GM21528 (cell line): ENCODE results near the gene DAAM1.

Experiments used
- ATAC-seq: cut with Tn5 transposase; IDR thresholded peaks from one replicate; pipeline ENCODE4 v1.9.1; 2021; ENCODE audit warnings: mild to moderate bottlenecking, moderate library complexity; ENCODE audit not compliant: unreplicated experiment, low FRiP score

The DAAM1 gene

GRCh38 chr14:59215757-59216156 lies 27.3 kb downstream of the DAAM1 start:
- no peak for ATAC-seq

DNA sequence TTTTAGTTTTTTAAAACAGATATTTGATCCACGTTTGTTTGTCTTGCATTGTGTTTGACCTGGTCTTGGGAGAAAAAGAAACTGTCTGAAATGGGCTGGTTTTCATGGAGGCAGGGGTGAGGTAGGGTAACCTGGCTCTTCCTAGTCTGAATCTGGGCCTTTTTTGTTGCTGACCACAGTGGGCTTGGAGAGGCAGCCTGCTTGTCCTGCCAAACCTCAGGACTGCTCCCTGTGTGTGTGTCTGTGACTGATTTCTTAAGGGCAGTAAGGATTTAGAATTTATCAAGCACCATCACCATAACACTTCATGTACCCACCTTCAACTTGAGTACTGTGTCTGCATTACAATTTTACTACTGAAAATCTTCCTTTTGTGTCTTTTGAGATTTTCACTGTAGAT lies 28.5 kb downstream of the DAAM1 start:
- no peak for ATAC-seq

DNA sequence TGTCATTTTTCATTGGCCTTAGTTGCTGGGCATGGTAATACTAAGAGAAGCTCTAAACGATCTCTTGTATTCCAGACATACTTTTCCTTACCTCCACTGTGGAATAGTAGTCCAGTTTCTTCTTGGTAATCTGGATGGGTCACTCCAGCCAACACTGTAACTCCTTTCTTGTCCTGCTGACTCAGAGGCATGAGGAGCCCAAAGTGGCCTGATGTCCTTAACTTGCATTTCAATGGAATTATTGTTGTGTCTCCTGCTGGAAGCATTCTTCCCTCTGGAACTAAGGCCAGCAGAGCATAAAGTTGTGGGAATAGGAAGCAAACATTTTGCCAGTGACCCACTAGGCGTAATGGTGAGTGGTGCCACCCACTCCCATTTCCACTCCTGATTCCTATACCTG lies 33.1 kb downstream of the DAAM1 start:
- ATAC-seq = no peak

DNA sequence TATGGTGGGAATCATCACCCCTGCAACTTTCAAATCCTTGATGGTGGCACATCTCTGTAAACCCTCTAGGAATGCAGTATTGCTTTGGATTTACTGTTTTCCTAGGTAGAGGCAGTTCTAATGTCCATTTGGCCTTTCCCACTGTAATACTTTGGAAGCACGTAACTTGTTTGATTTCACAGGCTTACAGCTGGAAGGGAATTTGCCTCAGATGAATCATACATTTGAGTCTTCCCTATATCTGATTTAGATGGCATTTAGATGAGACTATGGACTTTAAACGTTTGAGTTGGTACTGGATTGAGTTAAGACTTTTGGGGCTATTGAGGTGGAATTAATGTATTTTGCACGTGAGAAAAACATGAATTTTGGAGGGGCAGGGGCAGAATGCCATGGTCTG lies 35.9 kb downstream of the DAAM1 start:
- ATAC-seq = no peak

- no peak for ATAC-seq
Measured at GRCh38 chr14:59225281-59225680, 36.8 kb downstream of the DAAM1 start.

GRCh38 chr14:59228421-59228820 lies 40.0 kb downstream of the DAAM1 start:
- no peak for ATAC-seq

DNA sequence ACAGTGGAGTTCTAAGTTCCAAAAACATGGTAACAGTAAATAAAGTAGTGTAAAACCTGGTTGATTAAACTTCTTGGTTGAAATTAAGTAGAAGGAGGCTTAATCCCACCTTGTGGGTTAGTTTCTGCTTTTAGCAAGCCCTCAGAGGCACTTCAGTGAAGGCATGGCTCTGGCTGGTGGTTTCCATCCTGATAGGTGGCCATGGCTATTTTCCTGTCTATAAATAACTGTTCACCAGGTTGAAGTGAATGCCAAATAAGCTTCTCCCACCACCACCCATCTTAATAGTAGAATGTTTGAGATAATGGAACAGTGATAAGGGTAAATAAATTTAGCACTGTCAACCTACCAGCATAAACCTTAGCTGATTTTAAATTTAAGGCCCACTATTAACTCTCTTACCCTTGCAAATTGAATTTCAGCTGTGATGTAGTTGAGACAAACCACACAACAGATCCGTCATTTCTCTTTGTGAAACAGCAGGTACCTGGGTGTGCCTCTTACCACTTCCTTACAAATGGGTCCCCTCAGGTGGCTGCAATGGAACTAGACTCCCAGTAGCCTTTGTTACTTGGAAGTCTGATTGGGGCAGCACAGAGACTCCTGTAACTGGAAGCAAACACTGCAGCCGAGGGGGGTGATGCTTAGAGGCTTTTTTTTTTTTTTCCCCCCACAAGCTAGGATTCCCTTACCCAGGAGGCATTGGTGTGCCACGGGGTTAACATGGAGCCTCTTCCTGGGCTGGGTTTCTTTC lies 41.4 kb downstream of the DAAM1 start:
- no peak for ATAC-seq

GRCh38 chr14:59236195-59236594 lies 47.7 kb downstream of the DAAM1 start:
- no peak for ATAC-seq

- no peak for ATAC-seq
Measured at GRCh38 chr14:59238216-59238615, 49.7 kb downstream of the DAAM1 start.

DNA sequence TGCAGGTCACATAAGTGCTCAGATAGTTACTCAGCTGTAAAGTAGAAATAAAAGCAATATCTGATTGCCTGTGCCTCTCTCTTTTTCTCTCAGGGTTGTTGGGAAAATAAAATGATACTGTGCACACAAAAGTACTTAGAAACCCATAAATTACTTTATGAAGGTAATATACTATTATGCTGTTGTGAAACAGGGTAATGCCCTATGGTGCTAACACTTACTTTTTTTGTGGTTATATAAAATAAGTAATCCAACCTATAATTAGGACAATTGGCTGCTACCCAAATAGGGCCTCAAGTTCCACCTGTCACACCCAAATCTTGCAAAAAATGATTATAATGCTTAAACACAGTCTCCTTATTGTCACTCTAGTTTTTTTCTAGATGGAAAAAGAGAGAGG lies 50.6 kb downstream of the DAAM1 start:
- no peak for ATAC-seq

DNA sequence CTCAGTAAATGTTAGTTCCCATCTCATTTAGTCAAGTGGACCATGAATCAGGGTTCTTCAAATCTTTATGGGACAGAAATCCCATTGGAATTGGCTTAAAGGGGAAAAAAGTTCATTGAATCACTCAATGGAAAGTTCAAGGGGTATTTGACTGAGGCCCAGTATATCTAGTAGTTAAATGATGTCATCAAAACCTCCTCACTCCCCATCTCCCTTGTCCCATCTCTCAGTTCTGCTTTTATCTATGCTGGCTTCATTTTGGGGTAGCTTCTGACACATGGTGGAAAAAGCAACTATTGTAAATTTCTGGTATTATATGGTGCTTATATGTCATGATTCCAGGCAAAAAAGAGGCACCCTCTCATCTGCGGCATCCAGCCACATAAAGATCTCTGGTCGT lies 51.9 kb downstream of the DAAM1 start:
- peak; percentile 69 for ATAC-seq

GRCh38 chr14:59241121-59241520 lies 52.7 kb downstream of the DAAM1 start:
- ATAC-seq = no peak

- no peak for ATAC-seq
Measured at GRCh38 chr14:59243174-59243573, 54.7 kb downstream of the DAAM1 start.

DNA sequence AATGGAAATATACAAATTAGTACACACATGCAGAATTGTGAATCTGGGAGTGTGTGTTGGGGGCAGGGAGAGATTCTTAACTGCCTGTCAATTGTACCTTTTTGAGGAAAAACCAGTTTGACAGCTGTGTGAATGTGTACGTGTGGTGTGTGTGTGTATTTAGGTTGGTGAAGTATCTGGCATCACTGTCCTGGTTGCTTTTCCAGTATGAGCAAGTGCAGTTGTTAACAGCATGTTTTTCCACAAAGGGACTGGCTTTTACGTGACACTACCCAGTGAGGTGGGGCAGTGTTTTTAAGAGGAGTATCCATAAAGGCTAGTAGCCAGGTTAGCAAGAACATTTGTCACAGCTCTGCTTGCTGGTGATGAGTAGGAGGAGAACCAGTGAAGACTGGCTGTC lies 56.1 kb downstream of the DAAM1 start:
- ATAC-seq = no peak

- ATAC-seq = peak; percentile 75
Measured at GRCh38 chr14:59245809-59246295, 57.4 kb downstream of the DAAM1 start.

GRCh38 chr14:59246566-59246965 lies 58.1 kb downstream of the DAAM1 start:
- ATAC-seq = no peak

DNA sequence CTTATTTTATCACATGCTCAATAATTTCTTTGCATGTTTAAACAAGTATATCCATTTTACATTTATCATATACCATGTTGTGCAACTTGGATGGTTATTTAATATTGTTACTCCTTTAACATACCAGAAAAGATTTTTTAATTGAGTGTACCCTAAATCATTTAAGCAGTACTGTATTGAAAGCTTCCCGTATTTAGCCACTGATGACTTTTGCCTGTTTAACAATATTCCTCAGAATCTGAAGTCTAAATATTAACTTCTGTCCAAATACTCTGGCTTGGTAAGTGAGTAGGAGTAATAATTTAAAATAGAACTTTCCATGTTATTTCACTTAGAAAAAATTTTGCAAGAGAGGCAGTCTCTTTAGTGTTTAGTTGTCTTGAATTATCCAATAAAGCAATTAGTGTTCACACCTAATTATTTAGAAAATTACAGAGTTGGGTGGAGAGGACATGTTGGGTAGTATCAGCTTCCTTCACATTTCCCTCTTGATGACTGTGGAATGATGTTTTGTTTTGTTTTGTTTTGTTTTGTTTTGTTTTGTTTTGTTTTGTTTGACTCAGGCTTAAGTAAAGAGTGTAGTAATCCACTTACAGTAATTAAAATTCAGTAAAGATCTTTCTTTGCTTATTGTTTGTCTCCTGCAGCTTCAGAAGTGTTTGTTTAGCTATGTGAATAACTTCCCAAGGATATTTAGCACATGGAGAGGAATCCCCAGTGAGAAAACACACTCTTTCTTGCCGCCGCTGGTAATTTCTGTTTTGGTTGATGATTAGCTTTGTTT lies 59.5 kb downstream of the DAAM1 start:
- ATAC-seq = no peak

- ATAC-seq = no peak
Measured at GRCh38 chr14:59249029-59249428, 60.6 kb downstream of the DAAM1 start.

DNA sequence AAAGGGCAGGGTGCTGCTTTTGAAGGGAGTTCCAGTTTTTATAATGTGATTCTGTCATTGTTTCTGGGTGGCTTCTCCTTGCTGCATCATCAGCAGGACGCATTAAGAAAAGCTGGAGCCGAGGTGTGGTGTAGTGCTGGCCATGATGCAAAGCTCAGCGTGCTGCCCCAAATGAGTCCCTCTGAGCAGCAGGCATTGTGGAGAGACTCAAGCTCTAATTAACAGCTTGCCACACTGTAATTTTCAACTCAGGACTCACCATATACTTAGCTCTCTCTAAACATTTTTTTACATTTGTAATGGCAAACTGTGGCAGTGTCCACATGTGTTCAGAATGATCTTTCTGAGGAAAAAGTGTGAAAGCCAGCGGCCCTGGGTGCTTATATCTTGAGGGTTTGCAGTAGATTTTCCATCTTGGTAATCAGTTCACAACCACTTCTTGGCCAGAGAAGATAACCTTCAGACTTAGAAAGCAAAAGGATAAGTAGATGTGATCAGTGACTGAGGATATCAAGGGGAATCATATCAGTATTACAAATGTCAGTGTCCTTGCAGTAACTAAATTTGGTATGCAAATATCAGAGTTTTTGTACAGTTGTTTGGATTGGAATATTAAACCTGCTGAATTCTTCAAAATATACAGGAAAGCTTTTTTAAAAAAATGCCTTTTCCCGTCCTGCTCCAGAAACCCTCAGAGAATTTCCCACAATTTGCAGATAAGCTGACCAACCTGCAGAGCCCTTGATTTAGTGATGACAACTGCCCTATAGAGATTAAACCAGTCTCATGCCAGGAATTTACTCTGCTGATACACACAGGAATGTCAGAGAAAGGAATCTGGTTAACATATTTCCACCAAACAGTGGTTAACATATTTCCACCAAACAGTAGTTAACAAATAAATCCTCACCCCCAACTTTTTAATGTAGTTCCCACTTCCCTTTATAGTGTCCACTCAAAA lies 63.6 kb downstream of the DAAM1 start:
- ATAC-seq = no peak

DNA sequence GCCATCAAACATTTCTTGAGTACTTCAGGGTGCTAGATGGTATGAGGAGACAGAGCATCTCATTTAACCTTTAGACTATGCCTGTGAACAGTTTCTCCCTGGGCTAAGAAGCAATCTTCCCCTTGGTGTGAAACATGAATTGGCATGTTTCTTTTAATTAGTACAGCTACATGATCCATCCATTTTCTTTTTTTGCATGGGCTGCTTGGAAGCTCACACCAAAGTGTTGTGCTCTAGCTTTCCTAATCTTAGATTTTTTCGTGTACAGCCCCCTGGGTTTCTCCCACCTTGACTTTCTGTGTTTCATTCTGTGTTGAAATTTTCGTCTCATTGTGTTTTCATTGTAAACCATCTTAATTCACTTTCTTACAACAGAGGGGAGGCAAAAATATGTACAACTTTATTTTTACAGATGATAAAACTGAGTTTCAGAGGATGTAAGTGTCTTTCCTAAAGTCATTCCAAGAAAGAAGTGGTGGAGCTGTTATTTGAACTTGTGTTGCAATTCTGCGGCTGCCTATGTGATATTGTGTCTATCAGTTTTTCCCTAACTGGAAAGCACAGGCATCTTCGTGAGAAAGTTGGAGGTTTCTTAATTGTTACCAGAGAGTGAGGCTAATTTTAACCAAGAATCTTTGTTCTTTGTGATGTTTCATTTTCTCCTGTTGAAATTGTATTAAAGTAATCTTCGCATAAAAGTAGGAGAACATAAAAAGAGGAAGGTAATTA lies 64.5 kb downstream of the DAAM1 start:
- no peak for ATAC-seq
